ENCODE data around the gene HSPB9.

The HSPB9 gene, protein sequence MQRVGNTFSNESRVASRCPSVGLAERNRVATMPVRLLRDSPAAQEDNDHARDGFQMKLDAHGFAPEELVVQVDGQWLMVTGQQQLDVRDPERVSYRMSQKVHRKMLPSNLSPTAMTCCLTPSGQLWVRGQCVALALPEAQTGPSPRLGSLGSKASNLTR

DNA sequence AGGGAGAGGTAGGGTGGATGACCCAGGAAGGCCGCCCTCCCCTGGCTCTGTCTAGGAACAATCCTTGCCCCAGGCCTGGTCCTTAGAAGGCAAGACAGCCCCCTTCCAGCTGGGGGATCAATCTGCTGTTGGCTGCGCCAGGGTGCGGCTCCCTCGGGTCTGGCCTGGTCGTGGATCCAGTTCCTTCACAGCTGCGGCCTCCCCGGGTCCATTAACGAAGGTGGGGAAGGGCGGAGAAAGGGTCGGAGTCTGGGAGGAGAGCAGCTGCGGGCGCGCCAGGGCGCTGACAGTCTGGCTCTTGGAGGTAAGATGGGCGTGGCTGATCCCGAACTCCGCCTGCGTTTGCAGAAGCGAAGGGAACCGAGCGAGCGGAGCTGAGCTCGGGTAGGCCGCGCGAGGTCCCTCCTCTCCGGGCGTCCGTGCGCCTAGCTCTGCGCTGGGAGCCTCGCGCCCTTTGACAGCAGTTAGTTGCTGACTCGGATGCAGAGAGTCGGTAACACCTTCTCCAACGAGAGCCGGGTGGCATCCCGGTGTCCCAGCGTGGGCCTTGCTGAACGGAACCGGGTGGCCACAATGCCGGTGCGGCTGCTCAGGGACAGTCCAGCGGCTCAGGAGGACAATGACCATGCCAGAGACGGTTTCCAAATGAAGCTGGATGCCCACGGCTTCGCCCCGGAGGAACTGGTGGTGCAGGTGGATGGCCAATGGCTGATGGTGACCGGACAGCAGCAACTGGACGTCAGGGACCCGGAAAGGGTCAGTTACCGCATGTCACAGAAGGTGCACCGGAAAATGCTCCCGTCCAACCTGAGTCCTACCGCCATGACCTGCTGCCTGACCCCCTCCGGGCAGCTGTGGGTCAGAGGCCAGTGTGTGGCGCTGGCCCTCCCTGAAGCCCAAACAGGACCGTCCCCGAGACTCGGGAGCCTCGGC is at the start of gene HSPB9:
HSPB9 (plus strand) TSS at position 434 of the 933 bp plus-strand sequence; CDS start at position 481, 47 bp downstream.
- DNase-seq, result no peak

DNA sequence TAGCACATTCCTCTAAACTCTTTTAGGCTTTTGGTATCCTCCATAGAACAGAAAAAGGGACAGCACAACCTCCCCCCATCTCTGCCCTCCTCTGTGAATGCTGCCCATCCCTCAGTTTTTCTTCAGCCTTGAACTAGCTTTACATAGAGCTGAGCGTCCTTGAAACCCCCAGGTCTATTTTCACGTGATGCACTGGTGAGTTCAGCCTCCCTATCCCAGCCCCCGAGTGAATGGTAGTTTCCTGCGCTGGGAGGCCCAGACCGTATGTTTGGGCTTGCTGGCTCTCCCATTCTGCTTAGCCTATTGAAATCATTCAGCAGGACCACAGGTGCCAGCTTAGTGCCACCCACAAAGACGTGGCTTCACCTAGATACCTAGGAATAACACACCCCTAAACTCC is 46.8 kb upstream of the HSPB9 start:
- no peak for DNase-seq

DNA sequence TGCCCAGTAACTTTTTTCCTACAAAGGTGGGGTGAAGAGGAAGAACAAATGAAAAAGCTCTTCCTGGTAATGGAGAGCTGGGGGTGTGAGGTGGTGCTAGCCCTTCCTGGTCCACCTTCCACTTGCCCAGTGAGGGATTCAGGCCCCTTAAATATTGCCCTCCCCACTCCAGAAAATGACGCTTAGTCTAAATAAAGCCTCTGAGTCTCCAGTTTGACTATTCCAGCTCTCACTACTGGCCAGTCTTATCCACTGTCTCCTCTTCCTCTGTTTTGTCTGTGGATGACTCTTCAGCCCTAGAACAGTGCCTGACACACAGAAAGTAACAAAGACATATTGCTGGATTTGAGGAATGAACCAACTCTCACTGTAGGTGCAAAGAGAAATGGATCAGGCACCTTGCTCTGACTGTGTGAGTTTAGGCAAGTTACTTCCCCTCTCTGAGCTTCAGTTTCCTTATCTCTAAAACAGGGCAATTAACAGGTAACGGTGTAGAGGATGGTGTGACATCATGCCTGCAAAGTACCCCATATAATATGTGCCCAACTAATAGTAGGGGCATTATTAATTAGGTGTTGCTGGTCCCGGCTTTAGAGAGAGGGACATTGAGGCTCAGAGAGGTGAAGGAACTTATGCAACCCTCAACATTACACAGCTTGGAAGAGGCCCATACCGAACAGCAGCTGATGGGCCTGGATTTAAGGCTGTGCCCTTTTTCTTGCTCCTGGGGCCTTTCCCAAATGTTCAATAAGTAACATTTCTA is 45.6 kb upstream of the HSPB9 start:
- no peak for DNase-seq

DNA sequence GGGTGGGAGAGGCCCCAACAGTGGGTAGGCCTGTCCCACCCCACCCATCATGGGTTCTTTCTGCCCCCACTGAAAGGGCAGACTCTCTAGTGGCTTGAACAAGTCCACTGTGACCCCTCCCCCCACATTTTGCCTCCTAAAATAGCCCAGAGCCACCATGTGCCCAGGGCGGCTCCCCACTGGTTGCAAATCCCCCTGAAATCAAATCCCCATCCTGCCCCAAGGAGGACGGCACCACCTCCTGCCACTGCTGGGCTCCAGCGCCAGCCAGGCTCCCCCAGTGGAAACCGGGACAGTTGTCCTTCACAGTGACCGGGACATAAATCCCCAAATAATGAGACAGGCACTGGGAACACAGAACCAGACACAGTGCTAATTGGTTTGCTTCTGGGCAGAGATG is 44.8 kb upstream of the HSPB9 start:
- no peak for DNase-seq

DNA sequence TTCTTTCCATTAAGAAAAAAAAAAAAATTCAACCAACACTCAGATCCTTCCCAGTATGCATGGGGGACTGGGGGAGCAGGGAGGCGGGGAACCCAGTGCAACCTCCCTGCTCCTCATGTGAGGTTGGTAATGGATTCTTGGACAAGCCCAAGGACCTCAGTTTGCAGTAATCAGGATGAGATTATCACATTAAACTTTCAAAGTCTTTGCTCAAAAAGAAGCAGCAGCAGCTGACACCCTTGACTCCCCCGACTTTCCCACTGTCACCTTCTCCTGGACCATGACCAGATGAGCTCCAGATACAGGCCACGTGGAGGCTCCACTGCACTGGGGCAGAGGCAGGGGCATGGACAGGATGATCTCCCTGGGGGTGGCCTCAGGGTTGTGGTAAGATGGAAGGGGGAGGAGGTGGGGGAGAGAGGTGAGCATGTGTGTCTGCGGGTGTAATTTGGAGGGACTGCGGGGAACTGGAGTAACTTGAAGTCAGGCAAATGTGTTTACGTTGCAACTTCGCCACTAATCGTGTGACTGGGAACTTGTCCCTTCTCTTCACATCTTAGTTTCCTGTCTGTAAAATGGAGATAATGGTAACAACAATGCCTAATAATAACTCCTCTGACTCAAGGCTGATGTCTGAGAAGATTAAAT is 44.1 kb upstream of the HSPB9 start:
- DNase-seq, result no peak

DNA sequence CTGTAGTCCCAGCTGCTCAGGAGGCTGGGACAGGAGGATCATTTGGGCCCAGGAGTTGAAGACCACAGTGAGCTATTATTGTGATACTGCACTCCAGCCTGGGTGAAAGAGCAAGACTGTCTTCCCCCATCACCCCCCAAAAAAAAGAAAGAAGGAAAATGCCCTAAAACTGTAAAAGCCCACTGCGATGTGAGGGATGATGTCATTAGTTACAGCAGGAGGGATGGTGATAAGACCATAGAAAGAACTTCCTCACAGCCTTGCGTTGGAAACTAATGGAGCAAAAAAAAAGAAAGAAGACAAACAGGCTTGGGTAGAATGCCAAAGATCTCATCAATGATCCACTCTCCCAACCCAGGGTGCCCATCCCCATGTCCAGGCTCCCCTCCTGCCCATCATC is 43.1 kb upstream of the HSPB9 start:
- DNase-seq, result no peak

DNA sequence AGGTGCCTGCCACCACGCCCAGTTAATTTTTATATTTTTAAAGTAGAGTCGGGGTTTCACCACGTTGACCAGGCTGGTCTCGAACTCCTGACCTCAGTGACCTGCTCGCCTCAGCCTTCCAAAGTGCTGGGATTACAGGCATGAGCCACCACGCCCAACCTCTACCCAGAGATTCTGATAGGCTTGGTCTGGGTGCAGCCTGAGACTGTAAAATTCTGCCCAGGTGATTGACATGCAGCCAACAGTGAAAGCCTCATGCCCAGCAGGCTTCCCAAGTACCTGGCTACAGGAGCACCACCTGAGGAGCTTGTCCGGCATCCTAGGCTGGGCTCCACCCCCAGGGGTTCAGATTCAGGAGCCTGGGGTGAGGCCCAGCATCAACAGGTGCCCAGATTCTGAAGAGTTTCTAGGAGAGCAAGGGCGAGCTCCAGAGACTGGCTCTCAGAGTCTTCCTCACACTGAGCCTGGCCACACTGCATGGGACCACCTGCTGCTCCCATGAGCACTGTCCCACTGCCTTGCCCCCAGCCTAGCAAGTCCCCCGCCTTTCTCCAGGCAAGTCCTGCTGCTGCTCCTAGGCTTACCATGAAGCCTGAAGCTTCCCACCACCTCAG is 41.0 kb upstream of the HSPB9 start:
- no peak for DNase-seq

DNA sequence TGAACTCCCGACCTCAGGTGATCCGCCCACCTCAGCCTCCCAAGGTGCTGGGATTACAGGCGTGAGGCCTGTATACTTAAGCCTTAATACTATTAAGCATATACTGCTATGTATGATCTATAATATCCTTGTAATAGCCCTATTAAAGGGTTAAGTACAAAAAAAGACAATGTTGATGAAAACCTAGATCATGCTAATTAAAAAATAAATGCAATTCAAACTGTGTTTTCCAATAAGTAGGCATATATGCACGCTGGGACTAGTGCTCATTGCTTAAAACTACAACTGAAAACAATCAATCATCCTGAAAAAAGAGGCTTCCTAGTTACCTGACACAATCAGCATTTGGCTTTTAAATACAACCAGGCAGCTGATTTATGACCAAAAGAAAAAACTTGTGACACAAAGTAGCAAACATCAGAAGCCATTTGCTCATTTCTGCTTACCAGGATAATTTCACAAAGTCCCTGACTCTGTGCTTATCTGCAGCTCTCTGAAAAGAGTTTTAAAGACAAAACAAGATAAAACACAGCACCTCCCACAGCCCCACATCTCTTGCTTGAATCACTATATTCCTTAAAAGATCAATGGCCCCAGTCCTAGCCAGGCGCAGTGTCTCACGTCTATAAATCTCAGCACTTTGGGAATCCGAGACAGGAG is 35.4 kb upstream of the HSPB9 start:
- DNase-seq, result no peak

DNA sequence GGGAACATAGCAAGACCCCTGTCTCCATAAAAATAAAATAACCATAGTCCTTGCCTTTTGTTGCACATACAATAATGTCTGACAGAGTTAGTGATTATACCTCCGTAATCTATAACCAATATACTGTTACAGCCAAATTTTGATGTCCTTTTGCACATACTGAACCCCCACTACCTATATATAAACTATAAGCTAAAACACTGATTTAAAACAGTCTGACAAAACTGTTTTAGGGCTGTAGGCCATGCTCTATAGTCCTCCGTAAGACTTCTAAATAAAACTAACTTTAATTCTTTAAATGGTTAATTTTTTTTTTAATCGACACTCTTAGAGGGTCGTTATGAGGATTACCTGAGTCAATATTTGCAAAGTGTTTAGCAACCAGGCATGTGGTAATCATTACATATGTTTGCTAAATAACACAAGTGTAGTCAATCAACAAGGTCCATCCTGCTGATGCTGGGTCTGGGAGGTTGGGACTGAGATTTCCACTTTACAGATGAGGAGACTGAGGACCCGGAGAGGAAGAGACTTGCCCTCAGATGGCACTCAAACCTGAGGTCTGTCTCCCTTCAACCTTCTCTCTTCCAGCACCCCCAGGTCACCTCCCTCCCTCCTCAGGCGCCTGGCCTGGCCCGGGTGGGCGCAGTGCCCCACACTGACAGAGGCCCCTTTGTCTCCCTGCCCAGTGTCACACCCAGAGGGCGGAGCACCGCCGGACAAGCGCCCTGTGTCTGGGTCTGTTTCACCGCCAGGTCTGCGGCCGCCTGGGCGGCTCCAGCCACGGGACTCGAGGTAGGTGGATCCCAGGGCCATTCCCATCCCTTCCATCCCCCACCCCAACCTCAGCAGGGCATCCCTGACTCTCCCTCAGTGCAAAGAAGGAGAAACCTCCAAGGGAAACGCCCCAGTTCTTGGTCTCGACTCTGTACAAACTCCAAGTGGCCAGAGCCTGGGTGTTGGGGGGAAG is 34.6 kb upstream of the HSPB9 start:
- no peak for DNase-seq

DNA sequence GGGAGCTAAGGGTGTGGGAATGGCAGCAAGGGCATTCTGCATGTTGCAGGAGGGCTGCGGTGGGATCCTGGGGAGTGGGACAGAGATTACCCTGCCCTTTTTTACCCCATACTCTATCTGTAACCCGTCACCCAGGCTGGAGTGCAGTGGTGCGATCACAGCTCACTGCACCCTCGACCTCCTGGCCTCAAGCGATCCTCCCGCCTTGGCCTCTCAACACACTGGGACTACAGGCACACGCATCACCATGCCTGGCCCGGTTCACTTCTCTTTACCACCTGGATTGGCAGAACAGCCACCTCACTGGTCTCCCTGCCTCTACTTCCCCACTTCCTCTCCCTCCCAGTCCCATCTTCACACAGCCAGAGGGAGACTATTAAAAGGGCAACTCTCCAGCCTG is 33.9 kb upstream of the HSPB9 start:
- no peak for DNase-seq

DNA sequence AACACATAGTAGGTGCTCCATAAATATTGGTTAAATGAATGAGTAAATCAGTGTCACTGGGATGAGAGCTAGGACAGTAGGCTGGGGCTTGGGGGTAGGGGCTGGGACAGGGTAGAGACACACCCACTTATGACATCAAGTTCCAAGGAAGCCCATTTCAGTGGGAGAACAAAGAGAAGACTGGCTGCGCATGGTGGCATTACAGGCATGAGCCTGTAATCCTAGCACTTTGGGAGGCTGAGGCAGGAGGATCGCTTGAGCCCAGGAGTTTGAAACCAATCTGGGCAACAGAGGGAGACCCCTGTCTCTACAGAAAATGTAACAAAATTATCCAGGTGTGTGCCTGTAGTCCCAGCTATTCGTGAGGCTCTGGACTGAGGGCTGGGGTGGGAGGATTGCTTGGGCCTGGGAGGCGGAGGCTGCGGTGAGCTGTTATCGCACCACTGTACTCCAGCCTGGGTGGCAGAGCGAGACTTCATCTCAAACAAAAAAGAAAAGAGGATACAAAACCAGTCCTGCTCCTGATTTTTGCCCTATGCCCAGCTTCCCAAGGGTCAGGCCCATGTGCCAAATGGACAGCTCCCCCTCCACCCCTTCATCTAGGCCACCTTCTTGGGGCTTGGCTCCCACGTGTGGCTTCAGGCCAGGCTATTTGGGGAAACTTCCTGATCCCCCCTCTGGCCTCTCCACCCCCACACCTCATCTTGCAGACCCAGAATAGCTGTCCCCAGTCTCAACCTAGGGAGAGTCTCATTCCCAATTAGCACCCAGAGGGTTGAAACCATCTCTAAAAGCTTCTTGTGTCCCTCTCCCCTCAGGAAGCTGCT is 31.4 kb upstream of the HSPB9 start:
- DNase-seq, result no peak

DNA sequence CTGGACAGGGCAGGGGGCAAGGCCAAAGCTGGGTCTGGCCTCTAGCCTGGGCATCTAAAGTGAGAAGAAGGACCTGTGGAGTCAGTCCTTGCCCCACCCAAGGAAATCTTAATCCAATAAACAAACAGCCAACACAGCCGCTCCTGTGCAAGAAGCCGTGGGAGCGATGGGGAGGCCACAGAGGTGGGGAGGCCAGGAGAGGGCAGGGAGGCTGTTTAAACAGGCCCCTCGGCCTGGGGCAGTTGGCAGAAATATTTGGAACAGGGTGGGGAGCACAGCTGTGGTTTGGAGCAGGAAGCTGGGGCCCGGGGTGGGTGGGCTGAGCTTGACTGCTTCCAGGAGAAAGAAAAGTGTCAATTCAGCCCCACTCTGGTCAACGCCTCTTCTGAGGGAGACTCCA is 29.7 kb upstream of the HSPB9 start:
- no peak for DNase-seq

DNA sequence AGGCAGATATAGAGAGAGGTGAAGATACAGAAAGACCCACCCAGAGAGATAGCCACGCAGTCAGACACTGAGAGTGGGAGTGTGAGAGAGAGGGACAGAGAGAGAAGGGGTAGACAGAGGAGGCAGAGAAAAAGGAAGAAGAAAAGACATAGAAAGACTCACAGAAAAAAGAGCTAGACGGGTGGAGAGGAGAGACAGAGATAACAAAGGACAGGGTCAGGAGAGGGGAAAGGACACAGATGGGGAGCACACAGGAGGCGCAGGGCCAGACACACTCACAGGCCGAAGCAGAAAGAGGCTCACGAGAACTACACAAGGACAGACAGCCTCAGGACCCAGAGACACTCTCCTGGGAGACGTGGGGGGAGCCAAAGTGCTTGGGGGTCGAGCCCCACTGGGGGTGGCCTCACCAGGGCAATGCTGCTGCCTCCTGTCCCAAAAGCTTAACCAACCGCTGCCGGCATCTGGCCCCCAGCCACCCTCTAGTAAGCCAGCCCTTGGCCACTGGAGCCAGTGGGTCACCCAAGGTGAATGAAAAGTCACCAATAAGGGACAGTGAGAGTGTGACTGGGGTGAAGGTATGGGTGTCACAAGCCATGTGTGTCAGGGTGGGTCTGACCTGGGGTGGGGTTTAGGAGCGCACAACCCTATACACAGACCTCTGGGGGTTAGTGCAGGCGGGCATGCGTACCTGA is 28.1 kb upstream of the HSPB9 start:
- DNase-seq, result no peak

DNA sequence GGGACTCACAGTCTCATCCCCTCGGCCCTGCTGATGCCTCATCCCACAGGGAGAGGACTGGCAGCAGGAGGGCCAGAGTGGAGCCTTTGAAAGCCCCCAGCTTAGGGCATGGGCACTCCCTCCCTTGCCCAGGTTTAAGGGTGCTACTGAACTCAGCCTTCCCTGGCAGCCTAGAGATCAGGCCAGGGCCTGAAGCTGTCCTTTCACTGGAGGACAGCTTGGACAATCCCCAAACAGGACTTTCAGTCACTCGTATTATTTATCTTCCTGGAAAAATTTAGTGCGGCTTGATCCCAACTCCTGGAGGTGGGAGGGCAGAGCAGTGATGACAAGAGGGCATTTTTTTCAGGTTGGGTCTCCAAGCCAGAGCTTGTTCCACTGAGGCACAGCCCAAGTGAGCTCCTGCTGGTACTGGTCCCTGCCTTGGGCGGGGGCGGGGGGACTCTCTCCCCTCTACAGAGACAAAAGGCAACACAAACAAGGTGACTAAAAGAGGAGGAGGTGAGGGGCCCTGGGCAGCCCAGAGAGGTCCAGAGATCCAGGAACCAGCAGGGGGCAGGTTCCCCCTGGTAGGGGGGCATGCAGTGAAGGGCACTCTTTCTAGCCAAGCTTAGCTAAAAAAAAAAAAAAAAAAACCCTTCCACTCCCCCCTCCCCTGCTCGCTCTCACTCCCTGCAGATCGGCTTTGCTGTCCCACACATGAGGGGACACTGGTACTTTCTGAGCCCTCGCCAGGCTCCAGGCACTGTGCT is 26.1 kb upstream of the HSPB9 start:
- DNase-seq, result no peak

DNA sequence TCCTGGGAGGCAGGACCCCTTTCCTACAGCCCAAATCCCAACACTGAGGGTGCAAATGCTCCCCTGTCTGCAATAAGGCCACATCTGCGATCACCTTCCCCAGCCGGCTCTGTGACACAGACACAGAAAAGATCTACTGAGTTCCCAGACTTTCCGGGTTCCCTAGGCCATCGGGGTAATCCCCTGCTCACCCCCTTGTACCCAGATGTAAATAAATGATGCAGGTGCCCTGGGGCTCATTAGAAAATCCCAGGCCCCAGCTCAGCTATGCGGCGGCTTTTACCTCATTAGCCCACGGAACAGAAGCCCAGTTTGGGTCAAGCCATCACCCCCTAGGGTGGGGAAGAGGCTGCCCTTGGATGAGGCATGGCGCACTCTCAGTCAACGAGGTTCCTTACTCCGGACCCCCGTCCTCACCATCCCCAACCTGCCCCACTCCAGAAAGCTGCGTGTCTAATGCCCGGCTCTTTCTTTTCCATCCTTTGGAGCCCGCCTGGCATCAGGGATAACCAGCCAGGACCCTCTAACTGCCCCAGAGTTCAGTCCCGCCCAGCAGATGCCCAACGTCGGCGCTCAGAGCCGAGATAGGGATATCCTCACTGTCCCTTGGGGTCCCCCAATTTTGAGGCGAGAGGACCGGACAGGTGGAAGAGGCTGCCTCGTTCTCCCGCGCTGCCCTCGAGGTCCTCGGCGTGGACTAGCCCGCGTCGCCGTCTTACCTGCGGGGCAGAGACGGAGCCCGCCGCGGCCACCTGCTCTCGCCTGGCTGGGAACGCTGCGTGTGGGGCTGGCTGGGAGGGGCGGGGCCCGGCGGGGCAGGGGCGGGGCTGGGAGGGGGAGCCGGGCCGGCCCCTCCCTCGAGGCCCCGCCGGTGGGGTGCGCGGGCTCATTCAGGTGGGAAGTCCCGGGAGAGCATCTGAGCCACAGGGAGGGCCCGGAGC is 24.6 kb upstream of the HSPB9 start, which contains the start of gene ZNF385C:
ZNF385C (minus strand) TSS at position 783 of the 941 bp plus-strand sequence. CDS start 35,417 bp downstream, outside the sequence.
- peak; percentile 28 to 40 for DNase-seq

DNA sequence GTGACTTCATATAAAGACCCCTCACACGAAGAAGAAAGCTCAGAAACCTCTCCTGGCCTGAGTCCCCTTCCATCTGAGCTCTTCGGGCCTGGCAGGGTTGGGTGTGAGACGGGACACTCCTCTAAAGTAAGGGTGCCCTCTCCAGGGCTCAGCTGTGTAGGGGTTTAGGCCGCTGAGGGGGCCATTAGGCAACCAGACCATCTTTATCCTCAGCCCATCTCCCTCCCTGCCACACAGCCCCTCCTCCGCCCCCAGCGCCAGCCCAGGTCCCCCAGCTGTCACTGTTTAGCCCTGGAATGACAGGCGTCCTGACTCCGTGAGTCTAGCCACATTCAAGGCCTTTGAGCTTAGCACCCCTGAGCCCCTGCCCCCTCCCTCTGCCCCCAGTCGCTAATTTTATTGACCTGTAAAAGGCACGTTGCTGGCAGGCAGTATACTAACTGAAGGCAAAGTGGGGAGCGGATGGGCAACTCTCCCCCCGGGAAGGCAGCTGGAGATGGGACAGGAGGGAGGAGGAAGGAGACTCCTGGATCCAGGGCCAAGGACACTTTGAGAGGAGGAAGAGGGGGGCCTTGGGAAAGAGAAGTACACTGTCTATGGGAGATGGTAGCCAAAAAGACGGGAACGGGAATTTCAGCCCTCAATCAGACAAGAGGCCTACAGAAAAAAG is 23.7 kb upstream of the HSPB9 start:
- DNase-seq, result no peak
